ENCODE results near the gene TBC1D8. TPM values are rescaled to one million over a fixed set of nuclear protein-coding genes. Genes with fewer than 3 reads are reported as not detected.

The TBC1D8 gene
- total RNA-seq, 4 donors from 2014 or later: 22.2 to 68.0 (median 31.9) TPM

DNA sequence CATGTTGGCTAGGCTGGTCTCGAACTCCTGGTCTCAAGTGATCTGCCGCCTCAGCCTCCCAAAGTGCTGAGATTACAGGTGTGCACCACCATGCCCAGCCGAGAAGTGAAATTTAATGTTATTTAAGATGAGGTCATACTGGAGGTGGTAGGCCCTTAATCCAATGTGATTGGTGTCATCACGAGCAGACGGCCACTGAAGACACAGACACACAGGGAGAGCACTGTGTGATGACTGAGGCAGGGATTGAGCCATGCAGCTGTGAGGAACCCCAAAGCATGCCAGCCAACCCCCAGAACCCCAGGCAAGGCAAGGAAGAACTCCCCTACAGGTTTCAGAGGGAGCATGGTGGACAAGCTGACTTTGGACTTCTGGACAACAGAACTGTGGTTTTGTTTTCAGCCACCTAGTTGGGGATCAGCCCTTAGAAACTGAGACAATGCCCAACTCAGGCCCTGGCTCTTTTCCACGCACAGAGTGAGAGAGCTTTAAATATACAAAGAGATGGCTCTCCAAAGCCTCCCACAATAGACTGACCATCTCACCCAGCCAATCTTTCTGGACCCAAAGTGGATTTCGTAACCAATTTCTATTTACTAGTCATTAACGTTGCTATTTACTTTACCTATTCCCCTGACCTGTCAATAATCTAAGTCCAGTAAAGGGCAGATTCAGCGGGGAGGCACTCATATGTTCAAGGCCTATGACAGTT lies 34.2 kb downstream of the TBC1D8 start:
- TF ChIP-seq, protein P1, sequence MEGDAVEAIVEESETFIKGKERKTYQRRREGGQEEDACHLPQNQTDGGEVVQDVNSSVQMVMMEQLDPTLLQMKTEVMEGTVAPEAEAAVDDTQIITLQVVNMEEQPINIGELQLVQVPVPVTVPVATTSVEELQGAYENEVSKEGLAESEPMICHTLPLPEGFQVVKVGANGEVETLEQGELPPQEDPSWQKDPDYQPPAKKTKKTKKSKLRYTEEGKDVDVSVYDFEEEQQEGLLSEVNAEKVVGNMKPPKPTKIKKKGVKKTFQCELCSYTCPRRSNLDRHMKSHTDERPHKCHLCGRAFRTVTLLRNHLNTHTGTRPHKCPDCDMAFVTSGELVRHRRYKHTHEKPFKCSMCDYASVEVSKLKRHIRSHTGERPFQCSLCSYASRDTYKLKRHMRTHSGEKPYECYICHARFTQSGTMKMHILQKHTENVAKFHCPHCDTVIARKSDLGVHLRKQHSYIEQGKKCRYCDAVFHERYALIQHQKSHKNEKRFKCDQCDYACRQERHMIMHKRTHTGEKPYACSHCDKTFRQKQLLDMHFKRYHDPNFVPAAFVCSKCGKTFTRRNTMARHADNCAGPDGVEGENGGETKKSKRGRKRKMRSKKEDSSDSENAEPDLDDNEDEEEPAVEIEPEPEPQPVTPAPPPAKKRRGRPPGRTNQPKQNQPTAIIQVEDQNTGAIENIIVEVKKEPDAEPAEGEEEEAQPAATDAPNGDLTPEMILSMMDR (IDR thresholded peaks at IDR 0.05): no peak
- ATAC-seq (ENCODE audit: low FRiP score) (no peak), DNase-seq (ENCODE audit: low spot score) (no peak)

DNA sequence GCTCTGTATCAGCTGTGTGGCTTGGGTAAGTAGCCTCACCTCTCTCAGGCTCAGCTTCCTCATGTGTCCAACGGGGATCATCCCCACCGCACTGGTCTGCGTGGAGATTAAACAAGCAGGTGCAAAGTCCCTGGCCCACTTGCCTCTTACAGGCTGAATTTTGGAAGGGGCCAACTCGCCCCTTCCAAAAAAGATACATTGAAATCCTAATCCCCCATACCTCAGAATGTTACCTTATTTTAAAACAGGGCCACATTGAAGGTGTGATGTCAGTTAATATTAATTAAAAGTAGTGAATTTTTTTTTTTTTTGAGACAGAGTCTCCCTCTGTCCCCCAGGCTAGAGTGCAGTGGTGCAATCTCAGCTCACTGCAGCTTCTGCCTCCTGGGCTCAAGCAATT lies 34.8 kb downstream of the TBC1D8 start:
- TF ChIP-seq, protein P1 (IDR thresholded peaks at IDR 0.05): no peak
- no peak for DNase-seq (ENCODE audit: low spot score)
- ATAC-seq (ENCODE audit: low FRiP score): no peak

DNA sequence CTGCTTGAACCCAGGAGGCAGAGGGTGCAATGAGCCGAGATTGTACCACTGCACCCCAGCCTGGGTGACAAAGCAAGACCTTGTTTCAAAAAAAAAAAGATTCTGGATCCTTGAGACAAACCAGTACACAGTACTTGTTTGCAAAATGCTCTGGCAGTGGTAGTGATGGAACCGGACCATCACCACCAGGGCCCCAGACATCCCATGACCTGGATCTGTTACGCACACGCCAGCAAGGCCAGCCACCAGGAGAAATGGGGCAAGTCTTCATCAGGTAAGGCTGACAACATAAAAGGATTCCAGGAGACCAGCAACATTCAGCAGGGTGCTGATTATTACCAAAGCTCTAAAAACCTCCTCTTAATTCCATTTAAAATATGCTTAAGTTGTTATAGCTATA lies 35.5 kb downstream of the TBC1D8 start:
- ATAC-seq (ENCODE audit: low FRiP score) (no peak), DNase-seq (ENCODE audit: low spot score) (no peak)
- TF ChIP-seq, protein P1 (IDR thresholded peaks at IDR 0.05): no peak

DNA sequence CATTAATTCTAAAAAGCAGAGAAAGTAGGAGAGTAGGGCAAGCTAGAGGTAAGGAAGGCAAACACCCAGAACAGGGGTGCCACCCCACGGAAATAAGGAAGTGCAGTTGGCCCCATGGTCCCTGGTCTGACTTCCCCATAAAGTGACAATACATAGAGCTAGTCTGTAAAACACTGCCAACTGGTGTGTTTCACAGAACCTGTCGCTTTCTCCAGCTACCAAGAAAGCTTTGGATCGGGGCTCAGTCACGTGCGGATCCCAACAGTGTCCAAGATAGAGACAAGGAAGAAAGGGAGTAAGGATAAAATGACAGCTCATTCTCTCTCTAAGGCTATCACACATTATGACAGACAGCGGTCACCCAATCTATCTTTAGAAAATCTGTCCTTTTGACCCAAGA lies 36.4 kb downstream of the TBC1D8 start:
- TF ChIP-seq, protein P1 (IDR thresholded peaks at IDR 0.05): no peak
- DNase-seq (ENCODE audit: low spot score) (no peak), ATAC-seq (ENCODE audit: low FRiP score) (no peak)

DNA sequence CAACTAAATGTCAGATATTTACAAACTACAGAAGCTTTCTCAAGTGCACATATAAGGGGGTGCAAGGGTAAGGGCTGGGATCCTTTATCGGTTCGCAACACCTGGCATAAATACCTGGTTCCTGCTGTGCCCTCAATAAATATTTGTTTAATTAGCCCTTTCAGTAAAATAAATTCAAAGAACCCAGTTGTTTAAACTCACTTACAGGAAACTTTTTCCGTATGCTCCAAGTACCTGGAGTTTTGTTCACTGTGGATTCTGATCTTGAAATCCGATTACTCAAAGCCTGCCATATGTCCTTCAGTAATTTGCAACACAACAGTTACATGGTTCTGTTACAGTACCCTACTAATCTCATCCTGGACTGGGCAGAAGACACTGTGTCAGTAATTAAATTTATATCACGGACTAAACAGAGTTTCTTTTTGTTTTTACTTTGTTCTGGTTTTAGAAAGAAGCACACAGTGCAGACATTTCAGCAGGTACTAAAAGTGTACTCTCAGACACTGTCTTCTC lies 36.9 kb downstream of the TBC1D8 start:
- ATAC-seq (ENCODE audit: low FRiP score): no peak

DNA sequence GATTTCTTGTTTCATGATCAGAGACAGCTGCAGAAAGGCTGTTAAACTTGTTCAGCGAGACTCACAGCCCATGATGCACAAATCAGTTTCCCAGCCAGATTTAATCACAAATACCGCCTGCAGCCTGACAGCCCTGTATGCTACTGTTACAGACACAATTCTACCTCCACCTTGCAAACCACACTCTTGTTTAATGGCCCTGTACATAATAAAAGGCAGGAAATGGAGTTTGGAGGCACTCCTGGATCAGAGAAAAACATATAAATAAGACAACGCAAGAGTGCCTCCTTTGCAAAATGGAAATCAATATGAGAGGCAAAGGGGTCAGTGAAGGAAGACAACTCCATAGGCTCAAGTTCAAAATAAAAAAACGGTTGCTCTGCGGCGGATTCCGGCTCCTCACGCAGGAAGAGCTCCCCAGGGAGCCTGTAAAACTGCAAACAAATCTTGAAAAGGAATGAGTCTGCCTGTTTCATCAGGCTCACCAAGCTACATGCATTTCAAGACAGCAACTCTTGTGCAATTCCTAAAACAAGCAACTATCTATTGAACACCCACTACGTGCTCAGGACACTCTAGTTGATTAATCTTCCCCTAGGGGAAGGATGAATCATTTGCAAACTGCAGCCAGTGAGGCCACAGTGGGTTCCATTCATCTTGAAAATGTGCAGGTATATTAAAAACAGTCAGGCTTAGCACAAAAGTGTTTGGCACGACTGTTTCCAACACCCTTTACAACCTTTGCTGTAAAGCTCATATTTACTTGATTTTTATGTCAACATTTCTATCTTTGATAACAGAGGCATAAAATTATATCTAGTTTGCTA lies 37.5 kb downstream of the TBC1D8 start:
- TF ChIP-seq, protein P1 (IDR thresholded peaks at IDR 0.05): no peak
- DNase-seq (ENCODE audit: low spot score) (no peak), ATAC-seq (ENCODE audit: low FRiP score) (peak; percentile 34)

More for the DNA sequence above, 36.9 kb downstream of the TBC1D8 start:
- no peak for DNase-seq (ENCODE audit: low spot score)
- TF ChIP-seq, protein P1 (IDR thresholded peaks at IDR 0.05): no peak
